Fibroblast of skin of left biceps (primary cell): ENCODE data around the gene MEGF9.

Experiments
- DNase-seq, 2 experiments: peaks; one replicate each; pipeline ENCODE4 v3.0.0-alpha.2; 2013; ENCODE audit warnings: low read depth in 2 of 2

MEGF9 gene

DNA sequence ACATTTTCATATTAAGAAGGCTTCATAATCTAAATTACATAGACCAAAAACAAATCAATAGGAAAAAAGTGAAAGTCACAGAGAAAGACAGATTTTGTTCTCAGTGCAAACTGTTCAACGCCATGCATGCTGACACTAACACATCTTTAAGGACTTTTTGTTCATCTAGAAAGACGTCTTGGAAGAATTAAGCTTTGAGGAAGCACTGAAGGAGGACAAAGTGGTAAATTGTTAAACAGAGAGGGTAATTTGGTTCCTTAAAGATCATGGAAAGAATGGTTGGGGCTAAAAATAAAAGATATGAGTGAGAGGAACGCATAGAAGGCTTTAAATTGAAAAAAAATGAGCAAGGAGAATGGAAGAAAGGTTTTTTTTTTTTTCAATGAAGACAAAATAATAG lies 9.1 kb downstream of the MEGF9 start:
- no peak for DNase-seq

DNA sequence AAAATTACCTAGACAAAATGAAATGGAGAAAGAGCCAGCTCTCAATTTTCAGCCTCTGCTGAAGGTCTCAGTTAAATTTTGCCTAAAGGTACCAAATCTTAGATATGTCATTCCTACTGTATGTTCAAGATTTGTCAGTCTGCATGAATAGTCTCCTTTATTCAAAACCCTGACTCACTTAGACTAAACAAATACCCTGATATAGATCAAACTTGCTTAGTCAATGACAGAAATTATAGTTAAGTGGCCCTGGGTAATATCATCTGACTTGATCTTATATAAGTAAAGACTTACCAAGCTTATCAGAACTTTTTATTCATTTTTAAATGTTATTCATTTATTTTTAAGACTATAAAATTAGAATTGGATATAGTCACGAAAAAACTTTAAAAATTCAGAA lies 12.2 kb downstream of the MEGF9 start:
- no peak for DNase-seq

DNA sequence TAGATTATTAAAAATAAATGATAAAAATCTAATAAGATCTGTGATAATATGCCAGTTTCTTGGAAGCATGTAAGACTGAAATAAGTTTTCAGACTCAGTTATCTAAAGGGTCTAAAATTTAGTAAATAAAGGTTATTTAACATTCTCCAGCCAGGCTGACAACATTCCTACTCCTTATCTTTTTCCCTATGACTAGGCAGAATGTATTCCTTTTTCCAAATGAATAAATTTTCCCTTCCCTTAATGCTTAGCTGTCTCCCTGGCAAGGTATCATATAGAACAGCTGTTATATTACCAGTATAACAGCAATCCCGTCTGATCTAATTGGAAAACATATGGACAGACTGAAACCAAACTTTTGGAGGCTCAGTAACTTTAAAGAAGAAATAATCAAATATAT lies 13.0 kb downstream of the MEGF9 start:
- no peak for DNase-seq

DNA sequence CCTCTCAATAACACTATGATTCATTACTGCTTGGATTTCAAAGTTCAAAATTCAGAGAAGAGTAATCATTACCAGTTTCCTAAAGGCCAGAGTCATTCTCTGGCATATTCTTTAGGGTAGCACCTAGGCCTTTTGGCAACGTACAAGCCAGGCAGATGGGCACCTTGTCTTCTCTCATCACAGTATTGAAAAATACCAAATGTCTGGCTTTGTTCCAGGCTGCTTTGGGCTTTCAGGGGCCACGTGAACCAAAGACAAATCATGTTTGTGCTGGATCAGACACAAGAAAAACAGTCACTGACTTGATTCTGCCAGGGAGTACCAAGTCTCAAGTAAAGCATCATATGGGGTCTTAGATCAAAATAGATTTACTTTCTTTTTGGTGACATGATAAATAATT lies 15.5 kb downstream of the MEGF9 start:
- no peak for DNase-seq

DNA sequence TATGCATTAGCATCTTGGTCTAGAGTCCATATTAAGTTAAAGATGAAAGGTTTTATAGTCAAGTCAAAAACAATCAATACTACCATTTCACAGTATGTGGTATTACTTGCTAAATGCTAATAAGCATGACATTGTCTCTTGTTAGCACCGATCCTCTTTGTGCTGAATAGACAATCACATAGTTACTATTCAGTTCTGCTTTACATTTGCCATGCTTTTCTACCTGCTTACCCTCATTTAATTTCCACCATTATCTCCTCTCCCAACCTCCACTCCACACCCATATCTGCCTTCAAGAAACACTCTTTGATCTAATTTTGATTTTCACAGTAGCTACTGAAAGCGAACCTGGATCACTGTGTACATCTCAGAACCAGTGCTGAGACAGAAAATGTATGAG lies 16.8 kb downstream of the MEGF9 start:
- no peak for DNase-seq

DNA sequence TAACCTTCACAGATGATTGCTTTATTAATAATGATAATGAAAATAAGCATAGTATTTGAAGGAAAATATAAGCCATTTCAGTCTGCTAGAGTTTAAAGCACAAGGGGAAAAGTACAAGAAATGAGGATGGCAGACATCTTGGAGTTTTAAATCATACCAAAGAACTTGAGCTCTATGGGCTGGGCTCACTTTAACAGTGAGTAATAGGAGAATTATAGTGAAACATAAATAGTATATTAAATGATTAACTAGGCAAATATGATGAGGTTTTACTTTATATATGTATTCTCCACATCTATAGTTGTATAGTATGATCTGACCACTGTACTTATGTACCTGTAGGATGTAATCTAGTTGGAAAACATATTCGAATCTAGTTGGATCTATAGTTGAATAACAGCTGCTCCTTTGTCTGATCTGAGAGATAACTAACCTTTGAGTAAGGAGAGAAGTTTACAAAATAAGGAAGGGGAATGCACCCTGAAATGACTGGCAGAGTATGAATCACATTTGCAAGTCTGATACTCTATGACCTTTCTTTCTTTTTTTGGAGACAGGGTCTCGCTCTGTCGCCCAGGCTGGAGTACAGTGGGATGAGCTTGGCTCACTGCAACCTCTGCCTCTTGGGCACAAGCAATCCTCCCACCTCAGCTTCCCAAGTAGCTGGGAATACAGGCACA lies 17.6 kb downstream of the MEGF9 start:
- DNase-seq: no peak

- no peak for DNase-seq
Observed at GRCh38 chr9:120694559-120694958, 19.7 kb downstream of the MEGF9 start.

GRCh38 chr9:120693700-120694008 lies 20.6 kb downstream of the MEGF9 start:
- DNase-seq: no peak

DNA sequence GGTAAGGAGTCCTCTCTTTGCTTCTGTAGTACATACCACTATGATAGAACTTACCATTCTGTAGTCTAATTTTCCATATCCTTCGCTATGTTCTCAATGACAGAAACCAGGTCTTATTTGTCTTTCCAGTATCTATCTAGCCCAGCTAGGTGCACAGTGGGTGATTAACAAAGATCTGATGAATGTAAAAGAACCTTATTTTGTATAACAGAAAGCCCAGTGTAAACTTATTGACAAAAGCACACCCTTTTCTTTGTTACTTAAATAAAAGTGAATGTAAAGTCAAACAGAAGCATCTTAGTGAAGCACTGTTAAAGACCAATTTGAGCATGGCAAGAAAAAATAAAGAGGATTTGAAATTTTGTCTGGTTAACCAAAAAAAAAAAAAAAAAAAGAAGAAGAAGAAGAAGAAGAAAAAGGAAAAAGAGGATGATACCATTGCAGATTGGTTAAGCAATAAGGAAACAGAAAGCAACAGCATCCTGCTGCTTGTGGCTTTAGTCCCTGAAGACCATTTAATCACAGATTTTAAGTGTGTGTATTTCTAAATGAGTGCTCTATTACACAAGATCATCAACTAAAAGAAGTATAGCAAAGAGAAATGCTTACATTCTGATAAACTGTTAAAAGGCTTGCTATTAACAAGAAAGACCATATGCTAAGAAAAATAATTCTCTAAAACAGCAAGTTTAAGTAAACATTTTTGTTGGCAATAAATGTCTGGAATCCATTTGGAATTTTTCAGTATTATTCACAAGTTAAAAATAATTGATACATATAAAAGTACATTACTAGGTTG lies 21.2 kb downstream of the MEGF9 start:
- peak; percentile 52 to 53 for DNase-seq

DNA sequence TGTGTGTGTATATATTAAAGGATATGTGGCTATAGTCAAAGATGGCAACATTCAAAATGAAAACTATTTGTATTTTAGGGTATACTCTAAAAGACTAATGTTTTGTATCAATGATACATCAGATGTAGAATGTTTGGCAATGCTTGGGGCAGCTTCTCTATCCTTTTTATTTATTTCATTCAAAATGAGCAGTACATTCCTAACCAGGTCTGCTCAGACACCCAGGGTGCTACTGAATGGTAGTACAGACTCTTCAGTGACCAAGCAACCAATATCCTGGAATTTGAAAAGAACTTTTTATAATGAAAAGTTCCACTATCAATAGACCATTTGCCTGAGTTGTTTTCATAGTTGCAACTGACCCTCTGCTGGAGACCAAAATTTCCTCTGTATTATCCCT lies 23.9 kb downstream of the MEGF9 start:
- no peak for DNase-seq

- no peak for DNase-seq
Observed at GRCh38 chr9:120689860-120690259, 24.4 kb downstream of the MEGF9 start.

DNA sequence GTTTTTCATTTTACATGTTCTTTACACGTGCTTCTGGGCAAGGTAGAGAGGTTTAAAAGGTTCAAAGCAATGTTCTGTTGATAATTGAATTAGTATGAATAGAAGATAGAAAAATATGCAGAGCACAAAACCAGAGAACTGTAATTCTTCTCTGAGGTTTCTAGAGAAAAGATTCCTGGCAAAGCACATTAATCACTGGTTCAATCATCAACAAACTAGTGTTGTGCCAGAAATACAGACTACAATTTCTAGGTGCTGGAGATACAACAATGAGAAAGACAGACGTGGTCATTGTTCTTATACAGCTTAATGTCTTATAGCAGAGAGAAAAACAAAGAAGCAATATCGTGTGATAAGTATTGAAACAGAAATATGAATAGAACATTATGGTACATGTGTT lies 25.5 kb downstream of the MEGF9 start:
- DNase-seq: no peak

- DNase-seq: no peak
Observed at GRCh38 chr9:120683150-120683549, 31.1 kb downstream of the MEGF9 start.

GRCh38 chr9:120681121-120681520 lies 33.1 kb downstream of the MEGF9 start:
- no peak for DNase-seq

GRCh38 chr9:120680579-120680978 lies 33.7 kb downstream of the MEGF9 start:
- DNase-seq: no peak

GRCh38 chr9:120680161-120680560 lies 34.1 kb downstream of the MEGF9 start:
- DNase-seq: no peak

- no peak for DNase-seq
Observed at GRCh38 chr9:120677965-120678364, 36.3 kb downstream of the MEGF9 start.

- no peak for DNase-seq
Observed at GRCh38 chr9:120676767-120677402, 37.4 kb downstream of the MEGF9 start.

DNA sequence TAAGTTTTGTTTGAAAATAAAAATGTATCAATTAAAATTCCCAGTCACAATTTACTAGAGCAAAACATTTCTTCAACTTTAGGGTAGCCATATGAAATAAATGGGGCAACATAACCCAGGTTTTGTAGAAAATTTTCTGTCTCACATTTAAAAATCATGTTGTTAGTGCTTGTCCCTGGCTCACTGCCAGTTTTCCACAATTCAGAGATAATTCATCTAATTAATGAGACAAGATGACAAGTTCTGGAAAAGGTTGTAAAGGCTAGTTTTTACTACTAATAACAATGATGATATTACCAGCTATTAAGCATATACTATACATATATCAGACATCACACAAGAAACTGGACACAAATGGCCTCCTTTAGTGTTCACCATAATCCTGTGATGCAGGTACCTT lies 45.9 kb downstream of the MEGF9 start:
- no peak for DNase-seq

DNA sequence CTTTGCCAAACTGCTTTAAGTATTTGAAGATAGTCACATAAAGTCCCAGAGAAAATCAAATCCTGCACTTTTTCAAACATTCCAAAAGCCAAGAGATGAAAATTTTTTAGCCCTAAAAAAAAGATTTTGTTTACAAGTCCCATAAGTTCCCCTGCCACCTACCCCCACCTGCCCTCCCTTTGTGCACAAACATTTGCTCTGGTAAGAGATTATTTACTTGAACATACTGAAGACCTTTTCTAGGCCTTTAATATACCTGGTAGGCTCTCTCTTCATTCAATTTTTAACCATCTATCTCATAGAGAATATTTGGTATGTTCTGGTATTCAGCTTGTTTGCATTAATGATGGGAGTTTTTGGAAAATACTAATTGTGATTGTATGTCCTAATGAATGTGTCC lies 50.3 kb downstream of the MEGF9 start:
- no peak for DNase-seq

GRCh38 chr9:120663380-120663779 lies 50.9 kb downstream of the MEGF9 start:
- DNase-seq: no peak

DNA sequence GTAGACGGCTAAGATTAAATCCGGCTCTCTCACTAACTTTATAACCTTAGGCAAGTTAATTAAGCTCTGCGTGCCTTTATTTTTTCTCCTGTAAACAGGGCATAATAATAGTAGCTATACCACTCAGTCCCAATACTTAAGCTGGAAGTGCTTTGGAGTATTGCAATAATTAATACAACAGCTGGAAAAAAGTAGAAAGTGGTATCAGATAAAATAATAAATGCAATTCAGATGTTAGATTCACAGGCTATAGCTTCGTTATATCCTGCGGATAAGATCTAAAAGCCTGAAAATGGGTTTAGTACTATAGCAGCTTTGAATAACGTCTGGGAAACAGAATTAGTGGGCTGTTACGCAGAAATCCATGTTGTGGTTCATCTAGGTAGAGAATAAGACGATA lies 51.8 kb downstream of the MEGF9 start:
- no peak for DNase-seq

GRCh38 chr9:120659676-120660075 lies 54.6 kb downstream of the MEGF9 start:
- no peak for DNase-seq
